A549 (cell line): Measurements from ENCODE around the gene DCT.

Source experiments
- HOXB5 ChIP-seq: fragments of 250-450 bp; sonication (Bioruptor Pico); IDR thresholded peaks from 2 replicates; pipeline ENCODE4 v1.5.0; 2020; ENCODE audit warnings: mild to moderate bottlenecking, moderate library complexity
- JUN ChIP-seq, 2 experiments: fragments of >200 bp; sonication (Bioruptor Twin); formaldehyde crosslinking; IDR thresholded peaks; 2 replicates in 1 of 2; 3 replicates in 1 of 2; pipeline ENCODE4 v1.6.1; 2016 to 2017
- KDM5A ChIP-seq: fragments of 200-600 bp; sonication (generic); IDR thresholded peaks from 2 replicates; pipeline ENCODE4 v1.6.1; 2016; ENCODE audit warnings: antibody characterized with exemption, mild to moderate bottlenecking
- SMC3 ChIP-seq: fragments of >200 bp; sonication (Bioruptor Twin); formaldehyde crosslinking; IDR thresholded peaks from 3 replicates; pipeline ENCODE4 v1.6.1; 2018; ENCODE audit warnings: inconsistent platforms
- SREBF2 ChIP-seq: fragments of 450-650 bp; IDR thresholded peaks from 2 replicates; pipeline ENCODE4 v1.6.1; 2014; ENCODE audit warnings: mild to moderate bottlenecking, moderate library complexity
- TP53 ChIP-seq: fragments of 250-450 bp; sonication (Bioruptor Pico); IDR thresholded peaks from 2 replicates; pipeline ENCODE4 v1.5.0; 2021; ENCODE audit warnings: mild to moderate bottlenecking, moderate library complexity
- TF ChIP-seq, protein P1 (sequence below): fragments of >200 bp; sonication (Bioruptor Twin); formaldehyde crosslinking; IDR thresholded peaks from 3 replicates; pipeline ENCODE4 v1.5.1; 2016
- TF ChIP-seq, protein P2 (sequence below): IDR thresholded peaks from 2 replicates; pipeline ENCODE4 v1.6.1; 2012

- TF ChIP-seq, protein P1, sequence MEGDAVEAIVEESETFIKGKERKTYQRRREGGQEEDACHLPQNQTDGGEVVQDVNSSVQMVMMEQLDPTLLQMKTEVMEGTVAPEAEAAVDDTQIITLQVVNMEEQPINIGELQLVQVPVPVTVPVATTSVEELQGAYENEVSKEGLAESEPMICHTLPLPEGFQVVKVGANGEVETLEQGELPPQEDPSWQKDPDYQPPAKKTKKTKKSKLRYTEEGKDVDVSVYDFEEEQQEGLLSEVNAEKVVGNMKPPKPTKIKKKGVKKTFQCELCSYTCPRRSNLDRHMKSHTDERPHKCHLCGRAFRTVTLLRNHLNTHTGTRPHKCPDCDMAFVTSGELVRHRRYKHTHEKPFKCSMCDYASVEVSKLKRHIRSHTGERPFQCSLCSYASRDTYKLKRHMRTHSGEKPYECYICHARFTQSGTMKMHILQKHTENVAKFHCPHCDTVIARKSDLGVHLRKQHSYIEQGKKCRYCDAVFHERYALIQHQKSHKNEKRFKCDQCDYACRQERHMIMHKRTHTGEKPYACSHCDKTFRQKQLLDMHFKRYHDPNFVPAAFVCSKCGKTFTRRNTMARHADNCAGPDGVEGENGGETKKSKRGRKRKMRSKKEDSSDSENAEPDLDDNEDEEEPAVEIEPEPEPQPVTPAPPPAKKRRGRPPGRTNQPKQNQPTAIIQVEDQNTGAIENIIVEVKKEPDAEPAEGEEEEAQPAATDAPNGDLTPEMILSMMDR, result no peak
- TF ChIP-seq KDM5A (no peak), JUN (IDR thresholded peaks at IDR 0.05) (no peak), TP53 (CRISPR knock-in tag) (no peak), HOXB5 (no peak), SREBF2 (no peak), SMC3 (no peak)
- TF ChIP-seq, protein P2, sequence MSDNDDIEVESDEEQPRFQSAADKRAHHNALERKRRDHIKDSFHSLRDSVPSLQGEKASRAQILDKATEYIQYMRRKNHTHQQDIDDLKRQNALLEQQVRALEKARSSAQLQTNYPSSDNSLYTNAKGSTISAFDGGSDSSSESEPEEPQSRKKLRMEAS, result no peak
Measured at GRCh38 chr13:94503851-94504250, 24.4 kb upstream of the DCT start.
